Urothelium cell line (cell line): Measurements from ENCODE around the gene CCL22.

Source experiments
- DNase-seq: peaks from one replicate; pipeline ENCODE4 v3.0.0; 2011; ENCODE audit warnings: low spot score, mixed read lengths
- FAIRE-seq: peaks from 2 replicates; lab custom pipeline; 2011; peaks lifted over from hg19 to GRCh38; lab: Jason Lieb, UNC

CCL22 gene

DNA sequence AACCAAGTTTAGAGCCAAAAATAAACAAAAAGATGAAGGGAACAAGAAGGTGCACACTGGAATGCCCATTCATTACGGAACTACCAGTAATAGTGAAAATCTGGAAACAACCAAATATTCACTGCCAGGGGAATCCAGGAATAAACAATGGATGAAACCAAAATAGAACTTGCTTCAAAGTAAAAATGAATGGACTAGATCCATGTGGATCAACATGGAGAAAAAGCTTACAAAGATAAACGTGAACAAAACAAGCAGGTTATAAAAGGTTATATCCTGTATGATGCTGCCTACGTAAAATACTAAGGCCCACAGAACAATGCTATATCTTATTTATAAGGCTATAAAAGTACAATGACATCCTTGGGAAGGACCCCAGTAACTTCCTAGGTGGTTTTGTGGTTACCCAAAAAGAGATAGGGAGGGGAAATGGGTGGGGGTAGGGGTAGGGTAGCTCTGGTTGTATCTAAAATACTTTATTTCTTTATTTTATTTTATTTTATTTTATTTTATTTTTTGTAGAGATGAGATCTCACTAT lies 12.8 kb upstream of the CCL22 start:
- DNase-seq = no peak
- no peak for FAIRE-seq

DNA sequence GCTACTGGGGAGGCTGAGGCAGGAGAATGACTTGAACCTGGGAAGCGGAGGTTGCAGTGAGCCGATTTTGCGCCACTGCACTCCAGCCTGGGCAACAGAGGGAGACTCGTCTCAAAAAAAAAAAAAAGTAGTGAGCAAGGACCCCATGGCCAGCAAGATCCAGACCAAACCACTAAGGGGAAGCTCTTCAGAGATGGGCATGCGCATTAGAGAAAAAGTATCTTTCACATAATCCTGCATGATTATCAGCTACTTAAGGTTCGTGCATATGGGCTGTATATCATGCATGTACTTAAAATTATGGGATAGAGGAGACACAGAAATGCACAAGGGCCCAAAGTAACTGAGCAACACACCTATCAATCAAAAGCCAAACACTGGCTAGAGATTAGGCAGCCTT lies 10.7 kb upstream of the CCL22 start:
- FAIRE-seq (no peak), DNase-seq (no peak)

DNA sequence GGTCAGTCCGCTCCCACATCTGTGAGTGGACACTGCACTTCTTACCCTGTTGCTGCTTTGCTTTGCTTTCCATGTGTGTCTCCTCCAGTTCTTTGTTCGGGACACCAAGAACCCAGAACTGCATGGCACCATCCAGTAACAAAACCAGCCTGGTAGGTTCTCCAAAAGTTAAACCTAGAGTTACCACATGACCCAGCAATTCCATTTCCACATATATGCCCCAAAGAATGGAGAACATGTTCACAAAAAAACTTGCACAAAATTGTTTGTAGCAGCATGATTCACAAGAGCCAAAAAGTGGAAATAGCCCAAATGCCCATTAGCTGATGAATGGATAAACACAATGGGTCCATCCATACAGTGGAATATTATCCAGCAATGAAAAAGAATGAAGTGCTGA lies 10.3 kb upstream of the CCL22 start:
- no peak for DNase-seq
- FAIRE-seq = no peak

DNA sequence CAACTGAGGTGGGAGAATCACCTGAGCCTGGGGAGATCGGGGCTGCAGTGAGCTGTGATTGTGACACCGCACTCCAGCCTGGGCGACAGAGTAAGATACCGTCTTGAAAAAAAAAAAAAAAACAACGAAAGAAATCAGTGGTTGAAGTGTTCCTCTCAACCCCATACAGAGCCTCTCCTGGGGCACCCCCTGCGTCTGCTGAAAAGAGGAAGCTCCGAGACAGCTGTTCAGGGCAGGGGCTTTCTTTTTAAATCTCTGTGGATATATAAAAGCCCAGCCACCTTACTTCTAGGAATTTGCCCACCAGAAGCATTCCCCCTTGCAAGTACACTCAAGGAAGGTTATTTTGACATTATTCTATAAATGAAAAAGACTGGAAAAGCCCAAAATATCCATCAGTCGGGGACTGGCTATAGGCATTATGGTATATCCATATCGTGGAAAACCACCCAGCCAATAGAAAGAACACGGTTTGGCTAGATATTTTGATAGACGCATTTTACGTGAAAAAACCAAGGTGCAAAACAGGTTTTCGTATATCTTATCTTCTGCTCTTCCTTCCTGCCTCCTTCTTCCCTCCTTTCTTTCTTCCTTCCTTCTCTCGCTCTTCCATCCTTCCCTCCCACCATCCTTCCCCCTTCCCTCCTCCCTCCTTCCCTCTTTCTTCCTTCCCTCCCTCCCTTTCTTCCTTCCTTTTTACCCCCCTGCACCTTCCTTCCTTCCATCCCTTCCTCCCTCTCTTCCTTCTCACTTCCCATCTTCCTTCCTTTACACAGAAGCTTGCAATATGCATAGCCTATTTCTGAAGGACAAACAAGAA lies 9.2 kb upstream of the CCL22 start:
- DNase-seq (no peak), FAIRE-seq (no peak)

DNA sequence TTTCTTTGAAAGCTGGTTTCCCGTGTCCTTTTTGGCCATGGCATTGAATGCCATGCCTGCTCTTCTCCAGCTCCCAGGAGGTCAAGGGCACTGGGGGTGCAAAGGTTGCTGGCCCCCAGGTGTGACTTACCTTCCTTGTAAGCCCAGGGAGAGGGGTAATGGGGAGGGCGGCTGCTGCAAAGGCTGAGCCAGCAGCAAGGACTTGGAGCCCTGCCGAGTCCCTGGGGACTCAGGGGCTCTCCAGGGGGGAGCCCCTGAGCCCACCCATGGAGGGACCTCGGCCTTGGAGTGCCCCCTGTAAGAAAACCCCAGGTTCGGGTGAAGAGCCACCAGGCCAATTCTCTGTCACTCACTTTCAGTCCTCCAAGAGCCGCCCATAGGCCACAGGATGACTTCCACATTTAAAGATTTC lies 5.9 kb upstream of the CCL22 start:
- FAIRE-seq (no peak), DNase-seq (no peak)

DNA sequence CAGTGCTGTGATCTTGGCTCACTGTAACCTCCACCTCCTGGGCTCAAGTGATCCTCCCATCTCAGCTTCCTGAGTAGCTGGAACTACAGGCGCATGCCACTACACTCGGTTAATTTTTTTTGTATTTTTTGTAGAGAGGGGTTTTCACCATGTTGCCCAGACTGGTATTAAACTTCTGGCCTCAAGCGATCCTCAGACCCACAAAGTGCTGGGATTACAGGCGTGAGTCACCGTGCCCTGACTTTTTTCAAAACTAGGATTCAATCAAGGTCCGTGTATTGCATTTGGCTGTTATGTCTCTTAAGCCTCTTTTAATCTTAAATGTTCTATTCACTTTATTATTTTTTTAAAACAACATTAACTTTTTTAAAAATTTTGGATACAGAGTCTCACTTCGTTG lies 4.3 kb upstream of the CCL22 start:
- FAIRE-seq = no peak
- no peak for DNase-seq

DNA sequence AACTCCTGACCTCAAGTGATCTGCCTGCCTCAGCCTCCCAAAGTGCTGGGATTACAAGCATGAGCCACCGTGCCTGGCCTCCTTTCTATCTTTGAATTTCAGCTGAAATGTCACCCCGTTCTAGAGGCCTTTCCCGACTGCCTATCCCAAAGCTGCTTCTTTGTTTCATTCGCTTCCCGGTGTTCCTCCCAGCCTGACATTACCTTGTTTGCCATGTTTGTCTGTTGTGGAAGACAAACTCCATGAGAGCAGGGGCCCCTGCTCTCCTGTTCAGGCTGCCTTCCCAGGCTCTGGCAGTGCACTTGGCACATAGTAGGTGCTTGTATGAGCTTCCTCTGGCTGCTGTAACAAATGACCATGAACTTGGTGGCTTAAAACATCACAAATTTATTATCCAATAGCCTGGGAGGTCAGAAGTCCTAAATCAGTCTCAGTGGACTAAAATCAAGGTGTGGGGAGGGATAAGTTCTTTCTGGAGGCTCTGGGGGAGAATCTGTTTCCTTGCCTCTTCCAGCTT lies 2.6 kb upstream of the CCL22 start:
- no peak for DNase-seq
- no peak for FAIRE-seq

DNA sequence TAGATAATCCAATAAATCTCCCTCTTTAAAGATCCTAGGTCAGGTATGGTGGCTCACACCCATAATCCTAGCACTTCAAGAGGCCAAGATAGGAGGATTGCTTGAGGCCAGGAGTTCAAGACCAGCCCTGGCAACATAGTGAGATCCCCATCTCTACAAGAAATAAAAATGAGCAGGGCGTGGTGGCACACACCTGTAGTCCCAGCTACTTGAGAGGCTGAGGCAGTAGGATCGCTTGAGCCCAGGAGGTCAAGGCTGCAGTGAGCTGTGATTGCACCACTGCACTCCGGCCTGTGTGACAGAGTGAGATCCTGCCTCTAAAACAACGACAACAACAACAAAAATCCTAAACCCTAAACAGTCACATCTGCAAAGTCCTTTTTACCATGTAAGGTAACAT lies 2.0 kb upstream of the CCL22 start:
- FAIRE-seq (no peak), DNase-seq (no peak)

DNA sequence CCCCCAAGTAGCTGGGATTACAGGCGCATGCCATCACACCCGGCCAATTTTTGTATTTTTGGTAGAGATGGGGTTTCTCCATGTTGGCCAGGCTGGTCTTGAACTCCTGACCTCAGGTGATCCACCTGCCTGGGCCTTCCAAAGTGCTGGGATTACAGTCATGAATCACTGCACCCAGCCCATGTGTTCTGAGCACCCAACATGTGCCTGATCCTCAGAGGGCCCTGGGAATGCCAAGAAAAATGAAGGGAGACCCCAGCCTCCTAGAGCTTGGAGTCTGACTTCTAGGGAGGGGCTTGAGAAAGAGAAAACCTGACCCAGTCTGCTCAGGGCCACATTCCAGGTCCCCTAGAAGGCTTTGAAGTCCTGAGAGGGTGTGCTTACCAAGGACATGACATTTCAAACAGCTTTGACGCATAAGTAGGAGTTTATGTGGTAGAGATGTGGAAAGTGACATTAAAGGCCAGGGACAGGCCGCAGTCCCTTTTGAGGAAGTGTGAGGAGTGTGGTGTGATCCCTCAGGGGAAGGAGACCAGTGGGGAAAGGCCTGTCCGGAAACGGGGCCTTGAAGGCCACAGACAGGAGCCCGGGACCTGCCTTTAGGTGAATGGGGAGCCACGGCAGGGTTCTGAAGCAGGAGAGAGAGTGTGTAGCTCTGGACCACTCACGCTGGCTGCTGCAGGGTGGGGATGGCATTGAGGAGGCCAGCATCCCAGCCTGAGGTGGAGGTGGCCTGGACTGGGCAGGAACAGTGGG lies 1.1 kb upstream of the CCL22 start:
- FAIRE-seq = no peak

DNA sequence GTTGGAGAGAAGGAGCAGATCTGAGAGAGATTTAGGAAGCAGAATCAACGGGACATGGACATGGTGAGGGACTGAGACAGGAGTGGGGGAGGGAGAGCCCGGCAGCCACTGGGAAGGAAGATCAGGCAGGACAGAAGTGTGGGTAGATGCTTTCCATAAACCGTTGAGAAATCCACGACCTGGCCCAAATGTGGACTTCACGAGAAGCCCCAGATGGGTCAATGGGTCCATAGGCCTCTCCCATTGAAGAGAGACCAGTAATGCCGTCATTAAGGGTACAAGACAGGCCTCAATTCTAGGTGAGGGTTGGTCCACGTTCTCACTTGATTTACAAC lies 530 bp upstream of the CCL22 start:
- DNase-seq (no peak), FAIRE-seq (no peak)

More for the DNA sequence above, 1.1 kb upstream of the CCL22 start:
- no peak for DNase-seq

DNA sequence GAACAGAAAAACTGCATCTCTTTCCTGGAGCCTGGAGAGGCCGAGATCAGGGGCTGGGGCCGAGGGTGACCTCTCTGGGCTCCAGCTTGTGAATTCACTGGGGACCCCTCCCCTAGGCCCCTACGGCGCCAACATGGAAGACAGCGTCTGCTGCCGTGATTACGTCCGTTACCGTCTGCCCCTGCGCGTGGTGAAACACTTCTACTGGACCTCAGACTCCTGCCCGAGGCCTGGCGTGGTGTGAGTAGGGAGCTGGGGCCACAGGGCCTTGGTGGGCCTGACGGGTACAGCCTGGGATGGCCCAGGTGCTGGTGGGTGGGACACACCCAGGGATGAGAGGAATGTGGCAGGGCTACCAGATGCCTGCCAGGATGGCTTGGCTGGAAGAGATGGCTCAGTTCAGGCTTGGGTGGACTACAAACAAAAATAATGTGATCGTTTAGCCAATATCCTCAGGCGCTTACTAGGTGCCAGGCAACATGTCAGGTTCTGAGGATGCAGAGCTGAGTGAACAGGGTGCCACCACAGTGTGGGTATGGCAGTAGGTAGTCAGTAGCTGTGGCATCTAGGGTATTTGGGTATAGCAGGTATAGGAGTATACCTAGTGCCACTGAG lies 1.8 kb downstream of the CCL22 start:
- no peak for FAIRE-seq
- no peak for DNase-seq

DNA sequence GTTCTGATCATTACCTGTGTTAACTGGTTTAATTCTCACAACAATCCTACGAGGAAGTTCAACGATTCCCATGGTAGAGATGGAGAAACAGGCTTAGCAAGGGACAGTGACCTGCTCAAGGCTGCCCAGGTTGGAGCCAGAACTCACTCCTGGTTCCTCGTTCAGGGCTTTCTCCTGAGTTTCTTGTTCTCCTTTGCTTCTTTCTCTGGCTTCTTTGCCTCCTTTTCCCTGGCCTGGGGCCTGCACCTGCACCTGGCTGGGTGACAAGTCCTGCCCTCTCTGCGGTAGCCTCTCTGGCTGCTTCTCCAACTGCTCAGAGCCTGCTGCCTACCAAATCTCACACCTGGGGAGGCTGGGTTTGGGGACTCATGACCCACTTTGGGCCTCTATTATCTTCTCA lies 2.8 kb downstream of the CCL22 start:
- FAIRE-seq = no peak
- no peak for DNase-seq

DNA sequence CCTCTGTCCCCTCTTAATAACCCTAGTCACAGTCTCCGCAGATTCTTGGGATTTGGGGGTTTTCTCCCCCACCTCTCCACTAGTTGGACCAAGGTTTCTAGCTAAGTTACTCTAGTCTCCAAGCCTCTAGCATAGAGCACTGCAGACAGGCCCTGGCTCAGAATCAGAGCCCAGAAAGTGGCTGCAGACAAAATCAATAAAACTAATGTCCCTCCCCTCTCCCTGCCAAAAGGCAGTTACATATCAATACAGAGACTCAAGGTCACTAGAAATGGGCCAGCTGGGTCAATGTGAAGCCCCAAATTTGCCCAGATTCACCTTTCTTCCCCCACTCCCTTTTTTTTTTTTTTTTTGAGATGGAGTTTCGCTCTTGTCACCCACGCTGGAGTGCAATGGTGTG lies 5.6 kb downstream of the CCL22 start:
- DNase-seq = no peak
- FAIRE-seq = no peak

DNA sequence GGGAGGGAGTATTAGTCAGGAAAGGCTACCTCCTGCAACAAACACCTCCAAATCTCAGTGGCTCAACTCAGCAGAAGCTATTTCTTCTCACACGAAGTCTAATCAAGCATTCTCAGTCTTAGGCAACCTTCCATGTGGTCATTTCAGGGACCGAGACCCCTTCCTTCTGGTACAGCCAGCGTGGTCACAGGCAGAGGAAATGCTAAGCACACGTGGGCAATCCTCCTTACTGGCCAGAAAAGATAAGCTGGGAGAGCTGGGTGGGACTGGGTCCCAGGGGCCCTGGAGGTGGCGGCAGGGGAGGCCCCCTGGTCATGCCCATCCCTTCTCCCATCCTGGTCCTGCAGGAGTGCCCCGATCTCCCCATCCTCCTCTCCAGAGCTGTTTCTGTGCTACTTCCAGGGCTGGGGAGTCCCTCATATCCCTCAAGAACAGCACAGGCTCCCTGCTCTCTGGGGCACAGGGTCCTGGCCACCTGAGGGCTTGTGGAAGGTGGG lies 8.0 kb downstream of the CCL22 start:
- no peak for DNase-seq

DNA sequence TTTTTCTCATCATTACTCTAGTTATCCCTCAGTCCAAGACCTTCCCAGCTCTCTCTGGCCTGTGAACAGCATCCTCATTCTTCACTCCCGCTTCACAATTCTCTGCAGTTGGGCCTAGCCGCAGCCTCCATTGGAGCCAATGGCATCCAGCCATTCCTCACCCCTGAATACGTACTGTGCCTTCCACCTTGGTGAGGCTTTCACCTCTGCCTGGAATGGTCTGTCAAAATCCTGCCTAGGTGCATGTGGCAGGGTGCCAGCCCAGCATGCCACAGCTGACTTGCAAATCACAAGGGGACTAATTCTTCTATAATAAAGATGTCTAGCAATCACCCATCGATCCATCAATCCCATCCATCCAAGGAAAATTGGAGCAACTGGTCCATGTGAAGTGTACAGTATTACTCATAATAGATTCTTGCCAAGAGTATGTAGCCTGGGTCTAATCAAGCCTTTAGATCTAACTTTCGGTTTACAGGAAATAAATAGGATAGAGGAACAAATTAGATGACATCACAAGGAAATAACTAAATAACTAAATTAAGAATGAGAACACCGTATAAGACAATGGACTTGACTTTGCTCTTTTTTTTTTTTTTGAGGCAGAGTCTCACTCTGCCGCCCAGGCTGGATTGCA lies 8.7 kb downstream of the CCL22 start:
- FAIRE-seq = no peak
- no peak for DNase-seq

More for the DNA sequence above, 8.0 kb downstream of the CCL22 start:
- no peak for FAIRE-seq

DNA sequence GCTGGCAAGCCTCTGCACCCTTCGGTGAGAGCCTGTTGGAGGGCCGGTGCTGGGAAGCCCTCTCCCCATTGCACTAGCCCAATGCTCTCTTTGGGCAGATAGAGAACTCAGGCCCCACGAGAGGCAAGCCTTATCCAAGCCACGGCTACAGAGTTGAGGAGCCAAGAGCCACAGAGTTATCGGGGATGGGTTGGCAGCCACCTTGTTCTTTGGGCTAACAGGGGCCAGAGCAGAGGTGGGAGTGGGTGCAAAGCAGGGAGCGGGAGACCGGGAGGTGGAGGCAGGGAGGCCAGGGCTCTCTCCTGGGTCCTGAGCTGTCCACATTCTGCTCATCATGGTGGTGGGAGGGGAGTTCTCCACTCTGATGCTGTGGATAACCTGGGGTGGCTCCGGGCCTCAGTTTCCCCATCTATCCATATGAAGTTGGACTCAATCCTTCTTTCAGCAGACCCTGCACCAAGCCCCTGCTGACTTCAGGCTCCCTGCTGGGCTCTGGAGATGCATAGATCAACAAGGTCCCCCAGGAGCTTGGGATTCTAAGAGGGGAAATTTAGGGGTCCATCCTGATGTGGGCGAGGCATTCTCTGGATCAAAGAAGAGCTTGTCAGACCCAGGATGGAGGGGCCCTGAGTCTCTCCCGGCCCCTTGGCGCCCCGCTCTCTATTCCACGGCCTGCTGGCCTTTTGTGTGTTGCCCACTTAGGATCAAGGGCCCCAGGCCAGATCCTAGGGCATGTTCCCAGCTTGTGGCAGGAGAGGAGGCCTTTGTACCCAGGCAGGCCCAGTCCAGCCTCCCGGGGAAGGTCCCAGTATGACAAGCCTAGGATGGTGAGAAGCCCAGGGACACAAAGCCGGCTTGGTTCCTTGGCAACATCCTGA lies 13.2 kb downstream of the CCL22 start:
- no peak for DNase-seq
- no peak for FAIRE-seq

DNA sequence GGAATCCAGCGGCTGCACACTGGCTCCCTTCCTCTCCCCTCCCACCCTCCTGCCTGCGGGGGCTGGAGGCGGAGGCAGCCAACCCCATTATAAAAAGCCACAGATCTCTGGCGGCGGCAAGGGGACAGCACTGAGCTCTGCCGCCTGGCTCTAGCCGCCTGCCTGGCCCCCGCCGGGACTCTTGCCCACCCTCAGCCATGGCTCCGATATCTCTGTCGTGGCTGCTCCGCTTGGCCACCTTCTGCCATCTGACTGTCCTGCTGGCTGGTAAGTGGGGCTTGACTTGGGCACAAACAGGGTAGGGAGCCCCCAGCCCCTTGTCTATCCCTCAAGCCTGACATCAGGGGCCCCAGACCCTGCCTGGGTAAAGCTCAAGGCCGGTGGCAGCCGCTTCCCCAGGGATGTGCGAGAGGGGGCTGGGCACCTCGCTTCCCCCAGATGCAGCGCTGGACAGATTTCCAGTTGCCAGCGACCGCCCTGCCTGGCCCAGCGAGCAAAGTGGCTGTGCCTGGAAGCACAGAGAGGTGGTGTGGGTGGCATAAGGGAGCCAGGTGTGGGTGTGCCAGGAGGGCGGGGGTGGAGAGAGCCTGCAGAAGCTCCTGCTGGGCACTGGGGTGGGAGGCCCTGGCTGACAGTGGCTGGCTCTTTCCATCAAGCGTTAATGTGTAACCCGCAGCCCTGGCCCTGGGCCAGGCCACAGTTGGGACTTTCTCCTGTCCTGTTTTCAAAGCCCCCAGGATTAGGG lies 14.0 kb downstream of the CCL22 start, which contains the start of gene CX3CL1:
CX3CL1 (plus strand) TSS at position 119 of the 745 bp plus-strand sequence; CDS start at position 198, 79 bp downstream.
- no peak for FAIRE-seq
- DNase-seq = peak; percentile 90

DNA sequence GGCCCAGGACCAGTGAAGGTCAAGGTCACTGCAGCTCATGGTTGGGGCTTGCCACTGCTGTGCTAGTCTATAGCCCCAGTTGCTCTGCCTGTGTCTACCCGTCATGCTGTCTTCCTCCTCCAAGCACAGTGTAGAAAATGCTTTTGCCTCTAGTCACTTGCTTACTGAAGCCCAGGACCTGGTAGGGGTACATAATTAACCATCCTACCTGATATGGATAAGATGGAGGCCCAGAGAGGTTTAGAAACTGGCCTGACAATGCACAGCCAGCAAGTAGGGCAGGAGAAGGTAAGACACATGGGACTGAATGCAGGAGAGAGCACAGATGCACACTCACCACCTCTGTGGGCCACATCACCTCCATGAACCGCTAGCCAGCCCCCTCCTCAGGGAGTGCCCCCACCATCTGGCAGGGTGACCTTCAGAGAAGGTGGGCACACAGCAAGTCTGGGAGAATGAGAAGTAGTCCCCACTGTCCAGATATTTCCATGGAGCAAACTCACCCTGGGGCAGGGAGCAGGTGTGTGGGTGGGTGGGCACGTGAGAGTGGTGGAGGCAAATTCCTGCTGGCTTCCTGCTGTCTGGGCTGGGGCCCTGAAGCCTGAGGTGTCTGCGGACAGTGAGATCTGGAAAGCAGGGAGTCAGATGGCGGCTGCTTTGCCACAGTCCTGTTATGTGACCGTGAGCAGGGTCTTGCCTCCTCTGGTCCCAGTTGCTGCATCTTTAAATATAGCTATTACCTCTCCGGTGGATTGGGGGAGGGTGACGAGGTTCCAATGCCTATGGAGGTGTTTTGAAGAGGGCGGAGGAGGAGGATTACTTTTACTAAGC lies 14.7 kb downstream of the CCL22 start:
- DNase-seq (no peak), FAIRE-seq (no peak)
